Measurements from ENCODE around the gene SYVN1. TPM values are rescaled to one million over a fixed set of nuclear protein-coding genes. Genes with fewer than 3 reads are reported as not detected.

The SYVN1 gene
- total RNA-seq, 4 donors from 2014 or later = 20.4 to 39.3 (median 26.9) TPM

DNA sequence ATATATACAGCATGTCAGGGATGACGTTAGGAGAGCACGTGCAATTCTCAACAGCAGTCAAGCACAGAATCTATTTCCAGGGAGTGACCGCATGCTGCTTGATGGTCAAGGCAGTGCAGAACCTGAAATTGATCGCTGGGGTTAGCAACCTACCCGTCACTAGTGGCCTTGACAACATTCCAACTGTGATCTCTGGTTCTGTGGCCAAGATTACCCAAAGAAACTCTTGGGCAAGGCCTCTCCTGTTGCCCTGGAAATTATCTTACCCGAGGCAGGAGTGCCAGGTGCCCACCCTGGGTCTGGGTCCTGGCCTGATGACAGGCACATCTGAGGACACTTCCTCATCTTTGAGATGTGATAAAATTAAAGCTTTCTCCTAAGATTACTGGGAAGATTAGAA is 20.5 kb downstream of the SYVN1 start:
- no peaks in the 10 kb centered on the region for H3K27me3 ChIP-seq
- peaks cover 48 to 81% (median 53%) of the 10 kb centered on the region in 3 donors for H3K4me1 ChIP-seq
- H3K36me3 ChIP-seq = peaks cover 0 to 35% (median 8%) of the 10 kb centered on the region in 3 donors
- no peaks in the 10 kb centered on the region for H3K9me3 ChIP-seq
- no peak overlapping the region for H3K4me3 ChIP-seq
- no peak overlapping the region for H3K27ac ChIP-seq
- TF ChIP-seq, protein P1, sequence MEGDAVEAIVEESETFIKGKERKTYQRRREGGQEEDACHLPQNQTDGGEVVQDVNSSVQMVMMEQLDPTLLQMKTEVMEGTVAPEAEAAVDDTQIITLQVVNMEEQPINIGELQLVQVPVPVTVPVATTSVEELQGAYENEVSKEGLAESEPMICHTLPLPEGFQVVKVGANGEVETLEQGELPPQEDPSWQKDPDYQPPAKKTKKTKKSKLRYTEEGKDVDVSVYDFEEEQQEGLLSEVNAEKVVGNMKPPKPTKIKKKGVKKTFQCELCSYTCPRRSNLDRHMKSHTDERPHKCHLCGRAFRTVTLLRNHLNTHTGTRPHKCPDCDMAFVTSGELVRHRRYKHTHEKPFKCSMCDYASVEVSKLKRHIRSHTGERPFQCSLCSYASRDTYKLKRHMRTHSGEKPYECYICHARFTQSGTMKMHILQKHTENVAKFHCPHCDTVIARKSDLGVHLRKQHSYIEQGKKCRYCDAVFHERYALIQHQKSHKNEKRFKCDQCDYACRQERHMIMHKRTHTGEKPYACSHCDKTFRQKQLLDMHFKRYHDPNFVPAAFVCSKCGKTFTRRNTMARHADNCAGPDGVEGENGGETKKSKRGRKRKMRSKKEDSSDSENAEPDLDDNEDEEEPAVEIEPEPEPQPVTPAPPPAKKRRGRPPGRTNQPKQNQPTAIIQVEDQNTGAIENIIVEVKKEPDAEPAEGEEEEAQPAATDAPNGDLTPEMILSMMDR (IDR thresholded peaks at IDR 0.05) = no peak
- no peak for TF ChIP-seq POLR2A (IDR thresholded peaks at IDR 0.05)
- 66 to 82% methylated on average over 5 to 6 of the region's 6 CpGs for WGBS, 2 donors
- DNase-seq = no peak
- intact Hi-C loops (cut with DNase I) = no loop called here

GRCh38 chr11:65113361-65113756 is 21.0 kb downstream of the SYVN1 start:
- Histone ChIP-seq H3K27ac (peak overlapping the region in 2 of 4 donors; percentile 83 to 85), H3K4me3 (peak overlapping the region; percentile 49 to 70 (median 60)), H3K4me1 (peaks cover 51 to 84% (median 54%) of the 10 kb centered on the region in 3 donors), H3K9me3 (no peaks in the 10 kb centered on the region), H3K36me3 (peaks cover 2 to 35% (median 12%) of the 10 kb centered on the region in 3 donors), H3K27me3 (no peaks in the 10 kb centered on the region)
- 25 to 27% methylated on average over 10 to 14 of the region's 14 CpGs for WGBS, 2 donors
- intact Hi-C loops (cut with DNase I) = no loop called here
- no peak for DNase-seq
- no peak for TF ChIP-seq POLR2A (IDR thresholded peaks at IDR 0.05)
- TF ChIP-seq, protein P1 (IDR thresholded peaks at IDR 0.05) = no peak

DNA sequence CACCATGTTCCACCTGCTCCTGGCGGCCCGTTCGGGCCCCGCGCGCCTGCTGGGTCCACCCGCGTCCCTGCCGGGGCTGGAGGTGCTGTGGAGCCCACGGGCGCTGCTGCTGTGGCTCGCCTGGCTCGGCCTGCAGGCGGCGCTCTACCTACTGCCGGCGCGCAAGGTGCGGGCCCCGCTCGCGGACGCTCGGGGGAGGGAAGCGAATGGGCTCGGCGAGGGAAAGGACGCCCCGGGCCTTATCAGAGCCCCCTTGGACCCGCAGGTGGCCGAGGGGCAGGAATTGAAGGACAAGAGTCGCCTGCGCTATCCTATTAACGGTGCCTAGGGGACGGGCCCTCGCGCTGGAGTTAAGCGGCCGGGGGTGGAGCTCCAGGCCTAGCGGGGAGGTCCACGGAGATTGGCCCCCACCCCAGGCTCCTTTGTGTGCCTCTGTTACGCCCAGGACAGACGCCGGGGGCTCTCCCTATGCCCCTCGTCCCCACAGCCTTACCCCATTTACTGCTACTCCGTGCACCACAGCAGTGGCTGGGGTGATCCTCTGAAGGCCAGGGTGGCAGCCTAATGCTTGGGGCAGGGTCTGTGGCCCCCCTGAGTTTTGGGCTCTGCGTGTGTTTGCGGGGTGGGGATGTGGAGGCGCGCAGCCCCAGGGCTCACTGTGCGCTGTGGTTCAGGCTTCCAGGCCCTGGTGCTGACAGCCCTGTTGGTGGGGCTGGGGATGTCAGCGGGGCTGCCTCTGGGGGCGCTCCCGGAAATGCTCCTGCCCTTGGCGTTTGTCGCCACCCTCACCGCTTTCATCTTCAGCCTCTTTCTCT is 21.6 kb downstream of the SYVN1 start:
- peaks cover 7 to 35% (median 18%) of the 10 kb centered on the region in 3 donors for H3K36me3 ChIP-seq
- H3K9me3 ChIP-seq = no peaks in the 10 kb centered on the region
- peak overlapping the region; percentile 49 to 70 (median 60) for H3K4me3 ChIP-seq
- DNase-seq = no peak
- H3K27ac ChIP-seq = peak overlapping the region; percentile 54 to 85 (median 74)
- H3K27me3 ChIP-seq = no peaks in the 10 kb centered on the region
- intact Hi-C loops (cut with DNase I) = no loop called here
- 5% methylated on average over 4 of the region's 57 CpGs; no CpG with 5 or more reads in 1 of the 2 donors for WGBS, 2 donors
- TF ChIP-seq, protein P1 (IDR thresholded peaks at IDR 0.05) = peak; percentile 81 to 98 (median 92)
- no peak for TF ChIP-seq POLR2A (IDR thresholded peaks at IDR 0.05)
- peaks cover 54 to 84% (median 58%) of the 10 kb centered on the region in 3 donors for H3K4me1 ChIP-seq

- Histone ChIP-seq H3K9me3 (no peaks in the 10 kb centered on the region), H3K27ac (peak within 1 kb of the TSS; percentile 64 to 85 (median 80)), H3K4me3 (peak within 1 kb of the TSS; percentile 49 to 70 (median 60)), H3K4me1 (peaks cover 52 to 84% (median 58%) of the 10 kb centered on the region in 3 donors), H3K27me3 (no peaks in the 10 kb centered on the region), H3K36me3 (peaks cover 13 to 43% (median 22%) of the 10 kb centered on the region in 3 donors)
- intact Hi-C loops (cut with DNase I) = no loop called here
- WGBS, 2 donors = 0 to 1% methylated on average over 8 to 28 of the region's 64 CpGs
- DNase-seq = peak; percentile 76
- TF ChIP-seq, protein P1 (IDR thresholded peaks at IDR 0.05) = peak in 2 of 6 experiments; percentile 8 to 22
- TF ChIP-seq POLR2A (IDR thresholded peaks at IDR 0.05) = peak in 3 of 4 donors; percentile 64 to 86 (median 78)
These were observed 22.4 kb downstream of the SYVN1 start, which contains the start of gene TM7SF2 for GRCh38 chr11:65111744-65112545. TM7SF2 (plus strand) TSS chr11:65111872; CDS start chr11:65112016, 144 bp downstream.

Data from esophagus squamous epithelium (tissue), 5 donors.